ENCODE data around the gene RNASE13.

The RNASE13 gene

DNA sequence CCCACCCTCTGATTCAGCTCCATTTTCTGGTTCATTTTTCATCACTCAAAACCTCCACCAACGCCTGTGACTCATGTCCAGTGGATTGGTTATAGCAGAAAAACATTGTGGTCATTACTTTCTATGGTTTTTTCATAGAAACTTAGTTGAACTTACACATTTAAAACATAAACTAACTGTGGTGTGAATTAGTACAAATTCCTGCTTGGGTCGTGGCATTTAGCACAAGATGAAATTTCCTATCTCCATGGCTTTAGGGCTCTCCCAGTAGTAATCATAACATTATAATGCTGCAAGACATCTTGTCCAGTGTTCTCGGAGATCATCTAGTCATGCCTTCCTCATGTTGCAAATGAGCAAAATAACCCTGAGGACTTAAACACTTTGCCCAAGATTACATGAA is 14.7 kb upstream of the RNASE13 start:
- TF ChIP-seq, protein P1, sequence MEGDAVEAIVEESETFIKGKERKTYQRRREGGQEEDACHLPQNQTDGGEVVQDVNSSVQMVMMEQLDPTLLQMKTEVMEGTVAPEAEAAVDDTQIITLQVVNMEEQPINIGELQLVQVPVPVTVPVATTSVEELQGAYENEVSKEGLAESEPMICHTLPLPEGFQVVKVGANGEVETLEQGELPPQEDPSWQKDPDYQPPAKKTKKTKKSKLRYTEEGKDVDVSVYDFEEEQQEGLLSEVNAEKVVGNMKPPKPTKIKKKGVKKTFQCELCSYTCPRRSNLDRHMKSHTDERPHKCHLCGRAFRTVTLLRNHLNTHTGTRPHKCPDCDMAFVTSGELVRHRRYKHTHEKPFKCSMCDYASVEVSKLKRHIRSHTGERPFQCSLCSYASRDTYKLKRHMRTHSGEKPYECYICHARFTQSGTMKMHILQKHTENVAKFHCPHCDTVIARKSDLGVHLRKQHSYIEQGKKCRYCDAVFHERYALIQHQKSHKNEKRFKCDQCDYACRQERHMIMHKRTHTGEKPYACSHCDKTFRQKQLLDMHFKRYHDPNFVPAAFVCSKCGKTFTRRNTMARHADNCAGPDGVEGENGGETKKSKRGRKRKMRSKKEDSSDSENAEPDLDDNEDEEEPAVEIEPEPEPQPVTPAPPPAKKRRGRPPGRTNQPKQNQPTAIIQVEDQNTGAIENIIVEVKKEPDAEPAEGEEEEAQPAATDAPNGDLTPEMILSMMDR (IDR thresholded peaks at IDR 0.05) = no peak
- no peak overlapping the region for H3K27ac ChIP-seq

DNA sequence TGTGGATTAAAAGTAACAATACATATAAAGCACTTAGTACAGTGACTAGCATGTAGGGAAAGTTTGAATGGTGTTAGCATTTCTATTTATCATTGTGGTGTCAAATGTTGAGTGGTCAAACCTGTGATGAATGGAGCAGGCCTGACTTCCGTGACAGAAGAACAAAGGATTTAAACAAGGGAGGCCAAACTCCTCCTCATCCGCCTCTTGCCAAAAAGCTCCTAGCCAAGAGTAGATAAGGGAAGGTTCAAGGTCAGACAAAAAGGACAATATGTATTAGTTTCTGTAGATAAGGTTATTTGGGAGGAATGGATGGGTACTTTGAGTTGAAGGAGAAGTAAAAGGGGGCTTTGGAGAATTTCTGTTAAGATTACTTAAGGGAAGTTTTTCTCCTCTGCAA is 14.0 kb upstream of the RNASE13 start:
- DNase-seq (ENCODE audit: low spot score) = no peak
- Histone ChIP-seq H3K4me3 (no peak overlapping the region), H3K27ac (no peak overlapping the region)
- TF ChIP-seq, protein P1 (IDR thresholded peaks at IDR 0.05) = no peak

More for the DNA sequence above, 14.7 kb upstream of the RNASE13 start:
- DNase-seq (ENCODE audit: low spot score) = no peak
- no peak overlapping the region for H3K4me3 ChIP-seq

DNA sequence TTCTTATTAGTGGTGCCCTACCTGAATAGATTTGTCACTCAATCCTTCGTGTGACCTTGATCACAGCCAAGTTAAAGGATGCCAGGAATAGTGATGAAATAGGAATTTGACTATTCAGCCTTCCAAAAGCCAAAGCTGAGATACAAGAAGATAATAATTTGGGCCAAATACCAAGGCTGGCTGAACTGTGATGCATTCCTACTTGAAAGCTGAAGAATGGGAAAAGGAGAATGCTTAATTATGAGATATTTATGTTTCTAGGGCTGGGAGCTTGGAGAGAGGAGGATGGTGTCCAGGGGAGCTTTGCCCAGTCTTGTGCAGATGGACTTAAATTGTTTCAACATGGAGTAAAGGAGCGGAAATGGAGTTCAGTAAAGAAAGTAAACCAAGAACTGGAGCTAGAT is 12.8 kb upstream of the RNASE13 start:
- Histone ChIP-seq H3K4me3 (no peak overlapping the region), H3K27ac (no peak overlapping the region)
- no peak for DNase-seq (ENCODE audit: low spot score)
- TF ChIP-seq, protein P1 (IDR thresholded peaks at IDR 0.05) = no peak

DNA sequence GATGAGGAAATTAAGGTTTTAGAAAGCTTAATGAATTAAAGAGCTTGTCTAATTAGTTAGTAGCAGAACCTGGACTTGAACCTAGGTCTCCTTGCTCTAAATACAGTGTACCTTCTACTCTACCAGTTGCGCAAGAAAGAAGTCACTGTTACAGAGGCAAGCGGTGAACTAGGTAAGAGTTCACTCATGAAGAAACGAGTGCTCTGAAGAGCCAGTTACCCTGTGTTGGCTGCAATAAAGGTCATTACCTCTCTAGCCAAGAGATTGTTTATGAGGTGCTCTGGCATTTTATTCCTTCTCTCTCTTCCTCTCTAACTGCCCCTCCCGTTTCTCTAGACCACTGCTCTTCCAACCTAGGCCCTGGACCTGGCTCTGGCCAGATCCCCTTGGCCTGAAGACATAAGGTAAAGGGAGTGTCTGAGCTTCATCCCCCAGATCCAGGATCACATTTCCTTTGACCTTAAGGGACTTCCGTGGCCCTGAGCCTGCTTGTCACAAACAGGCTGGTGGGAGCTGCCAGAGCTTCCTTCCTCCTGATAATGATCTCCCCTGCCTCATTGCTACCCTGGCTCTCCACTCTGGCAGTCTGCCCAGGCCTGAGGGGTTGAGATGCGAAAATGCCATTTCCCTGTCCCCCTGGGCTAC is 9.5 kb upstream of the RNASE13 start:
- TF ChIP-seq, protein P1 (IDR thresholded peaks at IDR 0.05) = no peak
- no peak overlapping the region for H3K27ac ChIP-seq
- no peak overlapping the region for H3K4me3 ChIP-seq
- no peak for DNase-seq (ENCODE audit: low spot score)

DNA sequence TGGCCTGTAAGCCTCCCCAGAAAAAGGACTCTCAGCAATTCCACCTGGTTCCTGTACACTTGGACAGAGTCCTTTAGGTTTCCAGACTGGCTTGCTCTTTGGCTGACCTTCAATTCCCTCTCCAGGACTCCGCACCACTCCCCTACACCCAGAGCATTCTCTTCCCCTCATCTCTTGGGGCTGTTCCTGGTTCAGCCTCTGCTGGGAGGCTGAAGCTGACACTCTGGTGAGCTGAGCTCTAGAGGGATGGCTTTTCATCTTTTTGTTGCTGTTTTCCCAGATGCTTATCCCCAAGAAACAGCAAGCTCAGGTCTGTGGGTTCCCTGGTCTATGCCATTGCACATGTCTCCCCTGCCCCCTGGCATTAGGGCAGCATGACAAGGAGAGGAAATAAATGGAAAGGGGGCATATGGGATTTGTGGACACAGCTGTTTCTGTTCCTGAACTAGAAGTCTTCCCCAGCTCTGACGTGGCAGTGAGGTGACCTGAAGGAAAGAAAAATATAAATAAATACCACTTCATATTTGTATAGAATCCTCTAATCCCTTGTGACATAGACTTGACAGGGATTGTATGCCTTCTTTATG is 8.9 kb upstream of the RNASE13 start:
- Histone ChIP-seq H3K27ac (no peak overlapping the region), H3K4me3 (no peak overlapping the region)
- DNase-seq (ENCODE audit: low spot score) = no peak
- TF ChIP-seq, protein P1 (IDR thresholded peaks at IDR 0.05) = no peak

DNA sequence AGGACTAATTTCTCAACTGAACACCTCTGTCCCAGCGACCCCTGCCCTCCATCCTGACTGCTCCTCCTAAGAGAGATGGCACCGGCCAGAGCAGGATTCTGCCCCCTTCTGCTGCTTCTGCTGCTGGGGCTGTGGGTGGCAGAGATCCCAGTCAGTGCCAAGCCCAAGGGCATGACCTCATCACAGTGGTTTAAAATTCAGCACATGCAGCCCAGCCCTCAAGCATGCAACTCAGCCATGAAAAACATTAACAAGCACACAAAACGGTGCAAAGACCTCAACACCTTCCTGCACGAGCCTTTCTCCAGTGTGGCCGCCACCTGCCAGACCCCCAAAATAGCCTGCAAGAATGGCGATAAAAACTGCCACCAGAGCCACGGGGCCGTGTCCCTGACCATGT is 8.3 kb upstream of the RNASE13 start:
- DNase-seq (ENCODE audit: low spot score) = no peak
- Histone ChIP-seq H3K4me3 (no peak overlapping the region), H3K27ac (no peak overlapping the region)
- TF ChIP-seq, protein P1 (IDR thresholded peaks at IDR 0.05) = no peak
